Measurements from ENCODE around the gene INTS11. TPM values are rescaled to one million over a fixed set of nuclear protein-coding genes. Genes with fewer than 3 reads are reported as not detected.

The INTS11 gene
- total and polyA plus RNA-seq, 4 experiments from 2014 or later = 68.3 to 173 (median 117) TPM

DNA sequence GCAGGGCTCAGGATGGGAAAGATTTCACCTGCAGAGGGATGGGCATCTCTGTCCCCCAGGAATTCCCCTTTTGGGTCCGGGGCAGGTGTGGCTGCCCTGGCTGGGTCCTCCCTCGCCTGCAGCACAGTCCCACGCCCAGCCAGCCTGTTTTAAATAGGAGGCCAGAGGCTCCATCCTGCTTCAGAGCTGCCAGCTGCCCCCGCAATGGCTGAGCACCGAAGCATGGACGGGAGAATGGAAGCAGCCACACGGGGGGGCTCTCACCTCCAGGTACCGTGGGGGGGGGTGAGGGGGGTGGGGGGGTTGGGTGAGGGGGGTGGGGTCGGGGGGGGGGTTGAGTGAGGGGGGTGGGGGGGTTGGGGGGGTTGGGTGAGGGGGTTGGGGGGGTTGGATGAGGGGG is 40.6 kb downstream of the INTS11 start:
- H3K36me3 ChIP-seq (ENCODE audit: insufficient read depth, low read length) = no peaks in the 10 kb centered on the region
- H3K9me3 ChIP-seq (ENCODE audit: control insufficient read depth in 1 of 2, low read length in 2 of 2) = no peaks in the 10 kb centered on the region
- H3K27ac ChIP-seq (ENCODE audit: low read depth, low read length) = no peak overlapping the region
- H3K4me3 Mint-ChIP-seq = no peak overlapping the region
- H3K27me3 Mint-ChIP-seq = peaks cover 0 to 1% of the 10 kb centered on the region in 2 donors
- no peaks in the 10 kb centered on the region for H3K36me3 Mint-ChIP-seq
- no peak overlapping the region for H3K27ac Mint-ChIP-seq
- H3K27me3 ChIP-seq (ENCODE audit: insufficient read depth, low read length) = no peaks in the 10 kb centered on the region
- no peaks in the 10 kb centered on the region for H3K9me3 Mint-ChIP-seq
- H3K4me3 ChIP-seq (ENCODE audit: low read length in 2 of 2) = no peak overlapping the region
- peak in 1 of 5 donors; percentile 7 for DNase-seq
- H3K4me1 Mint-ChIP-seq = peaks cover 0 to 1% (median 0%) of the 10 kb centered on the region in 4 donors
- ChIA-PET CTCF (ENCODE audit: partially characterized antibody) (no interaction called here), POLR2A (ENCODE audit: partially characterized antibody) (no interaction called here)
- no peaks in the 10 kb centered on the region for H3K4me1 ChIP-seq (ENCODE audit: insufficient read depth, low read length)
- intact Hi-C loops (cut with micrococcal nuclease) = no loop called here

DNA sequence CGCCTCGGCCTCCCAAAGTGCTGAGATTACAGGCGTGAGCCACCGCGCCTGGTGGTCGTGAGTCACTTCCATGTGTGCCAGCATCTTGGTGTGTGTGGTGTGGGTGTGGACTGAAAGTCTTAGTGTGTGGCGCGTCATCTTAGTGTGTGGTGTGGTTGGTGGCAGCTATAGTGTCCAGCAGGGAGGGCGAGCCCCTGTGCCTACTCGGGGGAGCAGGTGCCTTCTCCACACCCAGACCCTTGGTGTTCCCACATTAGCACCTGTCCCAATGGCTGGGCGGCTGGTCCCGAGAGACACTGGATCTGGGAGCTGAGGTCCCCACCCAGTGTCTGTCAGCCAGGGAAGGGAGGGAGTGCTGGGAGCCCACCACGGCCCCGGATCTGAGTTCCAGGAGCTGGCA is 41.5 kb downstream of the INTS11 start:
- Mint-ChIP-seq H3K9me3 (no peaks in the 10 kb centered on the region), H3K27ac (no peak overlapping the region), H3K36me3 (no peaks in the 10 kb centered on the region), H3K4me1 (peaks cover 0 to 1% (median 0%) of the 10 kb centered on the region in 4 donors), H3K4me3 (no peak overlapping the region), H3K27me3 (peaks cover 0 to 1% of the 10 kb centered on the region in 2 donors)
- Histone ChIP-seq H3K4me1 (ENCODE audit: insufficient read depth, low read length) (no peaks in the 10 kb centered on the region), H3K27ac (ENCODE audit: low read depth, low read length) (no peak overlapping the region), H3K4me3 (ENCODE audit: low read length in 2 of 2) (no peak overlapping the region), H3K27me3 (ENCODE audit: insufficient read depth, low read length) (no peaks in the 10 kb centered on the region), H3K36me3 (ENCODE audit: insufficient read depth, low read length) (no peaks in the 10 kb centered on the region), H3K9me3 (ENCODE audit: control insufficient read depth in 1 of 2, low read length in 2 of 2) (no peaks in the 10 kb centered on the region)
- no peak for DNase-seq
- ChIA-PET CTCF (ENCODE audit: partially characterized antibody) (no interaction called here), POLR2A (ENCODE audit: partially characterized antibody) (no interaction called here)
- intact Hi-C loops (cut with micrococcal nuclease) = no loop called here

DNA sequence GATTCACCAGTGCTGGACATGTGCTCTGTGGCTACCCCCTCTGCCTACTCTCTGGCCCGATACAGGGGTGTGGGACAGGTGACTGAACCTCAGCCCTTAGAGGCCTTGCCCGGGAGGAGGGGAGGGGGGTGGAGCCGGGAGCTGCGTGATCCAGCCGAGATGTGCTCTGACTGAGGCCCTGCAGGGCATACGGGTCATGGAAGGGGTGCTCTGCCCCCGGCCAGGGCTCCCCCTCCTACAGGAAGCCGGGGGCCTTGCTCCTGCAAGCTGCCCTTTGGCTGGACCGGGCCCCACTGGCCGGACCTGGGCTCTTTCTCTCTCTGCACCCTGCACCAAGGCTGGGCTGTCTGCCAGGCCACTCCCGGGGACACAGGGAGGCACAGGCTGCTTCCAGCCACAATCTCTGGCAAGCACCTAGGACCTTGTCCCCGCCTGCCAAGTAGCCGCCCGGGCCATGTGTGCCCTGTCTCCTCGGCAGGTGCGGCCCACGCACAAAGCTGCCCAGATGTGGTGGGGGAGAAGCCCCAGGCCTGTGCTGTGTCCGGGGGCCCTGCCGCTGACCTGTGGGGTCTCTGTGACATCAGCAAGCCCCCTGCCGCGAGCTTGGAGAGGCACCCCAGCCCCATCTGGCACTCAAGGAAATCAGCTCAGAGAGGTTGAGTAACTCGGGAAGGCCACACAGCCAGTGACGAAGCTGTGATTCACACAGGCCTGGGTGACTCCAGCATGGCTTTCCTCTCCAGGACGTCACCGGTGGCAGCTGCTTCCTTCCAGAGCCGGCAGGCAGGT is 42.7 kb downstream of the INTS11 start:
- DNase-seq = peak in 1 of 5 donors; percentile 24
- Mint-ChIP-seq H3K27me3 (peaks cover 0 to 1% of the 10 kb centered on the region in 2 donors), H3K9me3 (no peaks in the 10 kb centered on the region), H3K4me1 (peaks cover 0 to 1% (median 0%) of the 10 kb centered on the region in 4 donors), H3K27ac (no peak overlapping the region), H3K4me3 (no peak overlapping the region), H3K36me3 (no peaks in the 10 kb centered on the region)
- CTCF ChIA-PET (ENCODE audit: partially characterized antibody) = interaction anchor here (0.7 kb wide), 1 partner anchor 9 kb away, joined by 3 read pairs; no protein-coding TSS in a partner anchor
- POLR2A ChIA-PET (ENCODE audit: partially characterized antibody) = no interaction called here
- H3K36me3 ChIP-seq (ENCODE audit: insufficient read depth, low read length) = no peaks in the 10 kb centered on the region
- H3K27me3 ChIP-seq (ENCODE audit: insufficient read depth, low read length) = no peaks in the 10 kb centered on the region
- no peak overlapping the region for H3K27ac ChIP-seq (ENCODE audit: low read depth, low read length)
- no peaks in the 10 kb centered on the region for H3K9me3 ChIP-seq (ENCODE audit: control insufficient read depth in 1 of 2, low read length in 2 of 2)
- no peaks in the 10 kb centered on the region for H3K4me1 ChIP-seq (ENCODE audit: insufficient read depth, low read length)
- H3K4me3 ChIP-seq (ENCODE audit: low read length in 2 of 2) = no peak overlapping the region
- intact Hi-C loops (cut with micrococcal nuclease) = no loop called here

DNA sequence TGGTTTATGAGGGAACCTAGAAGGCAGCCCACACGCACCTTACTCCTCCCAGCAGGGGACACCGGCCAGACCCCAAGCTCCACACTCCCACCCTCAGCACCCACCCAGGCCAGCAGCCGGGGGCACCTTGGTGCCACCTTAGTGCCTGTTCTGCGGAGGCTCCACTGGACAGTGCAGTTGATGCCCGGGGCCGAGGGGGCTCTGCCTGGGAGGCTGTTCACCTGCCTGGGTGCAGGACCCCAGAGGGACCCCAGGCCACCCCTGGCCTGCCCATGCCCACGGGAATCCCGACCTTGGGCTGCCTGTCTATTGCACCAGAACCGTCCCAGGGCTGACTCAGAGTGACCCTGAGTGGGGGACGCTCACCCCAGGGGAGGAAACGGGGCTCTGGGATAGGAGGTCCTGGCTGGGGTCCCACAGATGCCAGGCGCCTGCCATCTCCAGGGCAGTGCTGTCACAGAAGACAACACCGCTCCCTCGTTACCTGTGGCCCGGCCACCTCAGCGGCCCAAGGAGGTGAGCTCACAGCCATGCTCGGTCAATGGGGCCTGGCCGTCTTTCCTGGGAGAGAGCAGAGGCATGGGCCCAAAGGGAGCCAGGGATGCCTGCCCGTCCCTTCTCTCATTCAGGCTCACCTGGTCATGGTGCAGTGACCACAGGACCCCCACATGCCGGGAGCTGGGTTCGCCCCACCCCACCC is 43.5 kb downstream of the INTS11 start:
- ChIA-PET CTCF (ENCODE audit: partially characterized antibody) (no interaction called here), POLR2A (ENCODE audit: partially characterized antibody) (no interaction called here)
- no peaks in the 10 kb centered on the region for H3K9me3 Mint-ChIP-seq
- H3K27ac Mint-ChIP-seq = no peak overlapping the region
- no peak overlapping the region for H3K4me3 Mint-ChIP-seq
- Histone ChIP-seq H3K4me1 (ENCODE audit: insufficient read depth, low read length) (no peaks in the 10 kb centered on the region), H3K4me3 (ENCODE audit: low read length in 2 of 2) (no peak overlapping the region), H3K9me3 (ENCODE audit: control insufficient read depth in 1 of 2, low read length in 2 of 2) (no peaks in the 10 kb centered on the region), H3K27me3 (ENCODE audit: insufficient read depth, low read length) (no peaks in the 10 kb centered on the region), H3K27ac (ENCODE audit: low read depth, low read length) (no peak overlapping the region), H3K36me3 (ENCODE audit: insufficient read depth, low read length) (no peaks in the 10 kb centered on the region)
- H3K27me3 Mint-ChIP-seq = peaks cover 0 to 1% of the 10 kb centered on the region in 2 donors
- DNase-seq = peak in 1 of 5 donors; percentile 36
- H3K4me1 Mint-ChIP-seq = peaks cover 0 to 1% (median 0%) of the 10 kb centered on the region in 4 donors
- intact Hi-C loops (cut with micrococcal nuclease) = no loop called here
- no peaks in the 10 kb centered on the region for H3K36me3 Mint-ChIP-seq

DNA sequence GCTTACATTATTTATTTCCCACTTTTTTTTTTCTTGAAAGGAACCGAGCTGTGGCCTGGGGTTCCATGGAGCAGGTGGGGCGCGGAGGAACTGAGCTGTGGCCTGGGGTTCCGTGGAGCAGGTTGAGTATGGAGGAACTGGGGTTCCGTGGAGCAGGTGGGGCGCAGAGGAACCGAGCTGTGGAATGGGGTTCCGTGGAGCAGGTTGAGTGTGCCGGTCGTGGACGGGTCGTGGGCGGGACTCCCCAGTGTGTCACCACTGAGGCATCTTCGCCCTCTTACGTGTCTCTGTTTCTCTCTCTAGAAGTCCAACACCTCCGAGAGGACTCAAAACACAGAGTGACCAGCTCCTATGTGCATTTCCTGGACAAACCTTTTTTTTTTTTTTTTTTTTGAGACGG is 45.4 kb downstream of the INTS11 start:
- Histone ChIP-seq H3K36me3 (ENCODE audit: insufficient read depth, low read length) (no peaks in the 10 kb centered on the region), H3K4me3 (ENCODE audit: low read length in 2 of 2) (no peak overlapping the region), H3K27ac (ENCODE audit: low read depth, low read length) (no peak overlapping the region), H3K9me3 (ENCODE audit: control insufficient read depth in 1 of 2, low read length in 2 of 2) (no peaks in the 10 kb centered on the region), H3K4me1 (ENCODE audit: insufficient read depth, low read length) (peaks cover 6% of the 10 kb centered on the region), H3K27me3 (ENCODE audit: insufficient read depth, low read length) (no peaks in the 10 kb centered on the region)
- POLR2A ChIA-PET (ENCODE audit: partially characterized antibody) = no interaction called here
- no peaks in the 10 kb centered on the region for H3K9me3 Mint-ChIP-seq
- CTCF ChIA-PET (ENCODE audit: partially characterized antibody) = interaction anchor here (1.1 kb wide), 1 partner anchor 157 kb away, joined by 4 read pairs; no protein-coding TSS in a partner anchor
- no peaks in the 10 kb centered on the region for H3K36me3 Mint-ChIP-seq
- peak in 1 of 5 donors; percentile 11 for DNase-seq
- H3K27me3 Mint-ChIP-seq = peaks cover 0 to 1% of the 10 kb centered on the region in 2 donors
- no peak overlapping the region for H3K4me3 Mint-ChIP-seq
- peaks cover 0 to 3% (median under 1%) of the 10 kb centered on the region in 4 donors for H3K4me1 Mint-ChIP-seq
- intact Hi-C loops (cut with micrococcal nuclease) = no loop called here
- no peak overlapping the region for H3K27ac Mint-ChIP-seq

DNA sequence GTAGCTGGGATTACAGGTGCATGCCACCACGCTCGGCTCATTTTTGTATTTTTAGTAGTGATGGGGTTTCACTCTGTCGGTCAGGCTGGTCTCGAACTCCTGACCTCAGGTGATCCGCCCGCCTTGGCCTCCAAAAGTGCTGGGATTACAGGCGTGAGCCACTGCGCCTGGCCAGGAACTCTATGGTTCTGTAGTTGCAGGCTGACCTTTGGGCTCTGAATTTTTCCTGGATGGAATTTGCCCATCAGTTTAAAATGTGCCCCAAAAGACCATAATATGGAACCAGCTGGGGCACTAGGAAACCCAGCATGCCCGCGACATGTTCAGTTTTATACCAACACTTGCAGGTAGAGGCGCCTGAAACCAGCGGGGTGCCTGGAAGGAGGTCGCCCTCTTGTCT is 45.8 kb downstream of the INTS11 start:
- POLR2A ChIA-PET (ENCODE audit: partially characterized antibody) = no interaction called here
- intact Hi-C loops (cut with micrococcal nuclease) = no loop called here
- Mint-ChIP-seq H3K36me3 (no peaks in the 10 kb centered on the region), H3K27ac (no peak overlapping the region), H3K27me3 (peaks cover 0 to 1% of the 10 kb centered on the region in 2 donors), H3K4me3 (no peak overlapping the region), H3K9me3 (no peaks in the 10 kb centered on the region), H3K4me1 (peaks cover 0 to 3% (median under 1%) of the 10 kb centered on the region in 4 donors)
- Histone ChIP-seq H3K4me3 (ENCODE audit: low read length in 2 of 2) (no peak overlapping the region), H3K9me3 (ENCODE audit: control insufficient read depth in 1 of 2, low read length in 2 of 2) (no peaks in the 10 kb centered on the region), H3K4me1 (ENCODE audit: insufficient read depth, low read length) (peaks cover 6% of the 10 kb centered on the region), H3K36me3 (ENCODE audit: insufficient read depth, low read length) (no peaks in the 10 kb centered on the region), H3K27ac (ENCODE audit: low read depth, low read length) (no peak overlapping the region), H3K27me3 (ENCODE audit: insufficient read depth, low read length) (no peaks in the 10 kb centered on the region)
- DNase-seq = no peak
- CTCF ChIA-PET (ENCODE audit: partially characterized antibody) = interaction anchor here (0.6 to 2.0 kb wide), 4 partner anchors 24 to 156 kb away, joined by 3 to 8 read pairs (median 4); no protein-coding TSS in a partner anchor

DNA sequence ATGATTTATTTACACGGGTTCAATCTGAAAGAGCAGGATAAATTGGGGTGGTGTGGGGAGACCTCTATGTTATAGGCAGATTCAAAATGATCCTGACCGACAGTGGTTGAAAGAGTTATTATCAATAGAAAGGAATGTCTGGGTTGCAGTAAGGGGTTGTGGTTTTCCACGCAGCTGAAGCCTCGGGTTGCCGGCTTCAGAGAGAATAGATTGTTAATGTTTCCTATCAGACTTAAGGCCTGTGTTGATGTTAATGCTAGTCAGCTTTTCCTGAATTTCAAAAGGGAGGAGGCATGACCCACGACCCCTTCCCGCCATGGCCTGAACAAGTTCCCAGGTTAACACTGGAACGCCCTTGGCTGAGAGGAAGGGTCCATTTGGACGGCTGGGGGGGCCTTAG is 48.6 kb downstream of the INTS11 start:
- H3K27me3 ChIP-seq (ENCODE audit: insufficient read depth, low read length) = no peaks in the 10 kb centered on the region
- H3K27ac ChIP-seq (ENCODE audit: low read depth, low read length) = no peak overlapping the region
- ChIA-PET CTCF (ENCODE audit: partially characterized antibody) (interaction anchor here (1.2 kb wide), 1 partner anchor 97 kb away, joined by 3 read pairs; no protein-coding TSS in a partner anchor), POLR2A (ENCODE audit: partially characterized antibody) (no interaction called here)
- no peaks in the 10 kb centered on the region for H3K36me3 ChIP-seq (ENCODE audit: insufficient read depth, low read length)
- H3K4me1 ChIP-seq (ENCODE audit: insufficient read depth, low read length) = peaks cover 28% of the 10 kb centered on the region
- no peaks in the 10 kb centered on the region for H3K9me3 ChIP-seq (ENCODE audit: control insufficient read depth in 1 of 2, low read length in 2 of 2)
- H3K4me1 Mint-ChIP-seq = peaks cover 10 to 26% (median 19%) of the 10 kb centered on the region in 4 donors
- DNase-seq = peak in 1 of 5 donors; percentile 35
- H3K4me3 ChIP-seq (ENCODE audit: low read length in 2 of 2) = no peak overlapping the region
- H3K27me3 Mint-ChIP-seq = peaks cover 0 to 1% of the 10 kb centered on the region in 2 donors
- intact Hi-C loops (cut with micrococcal nuclease) = no loop called here
- no peaks in the 10 kb centered on the region for H3K9me3 Mint-ChIP-seq
- peaks cover 0 to 10% of the 10 kb centered on the region in 2 donors for H3K36me3 Mint-ChIP-seq
- peak overlapping the region; percentile 26 to 70 (median 48) for H3K4me3 Mint-ChIP-seq
- H3K27ac Mint-ChIP-seq = peak overlapping the region in 4 of 7 donors; percentile 29 to 48 (median 44)
